Cardiac muscle cell (in vitro differentiated cells and primary cell): ENCODE data around the gene CRYBA4. TPM values are rescaled to one million over a fixed set of nuclear protein-coding genes. Genes with fewer than 3 reads are reported as not detected.

ENCODE experiments used
- DNase-seq, 2 donors: peaks; one replicate each; pipeline versions ENCODE4 v3.0.0 to v3.0.0-alpha.2; 2010 to 2017; ENCODE audit warnings: low read depth in 1 of 2, low spot score in 1 of 2
- H3K27ac ChIP-seq: fragments of 200-600 bp; sonication (generic); 2 replicates; pipeline ENCODE4 v1.5.1; 2016
- H3K27me3 ChIP-seq: fragments of 200-600 bp; sonication (generic); 2 replicates; pipeline ENCODE4 v1.6.0; 2016; ENCODE audit warnings: control low read depth
- H3K36me3 ChIP-seq: fragments of 200-600 bp; sonication (generic); 2 replicates; pipeline ENCODE4 v1.5.1; 2016; ENCODE audit warnings: control low read depth
- H3K4me1 ChIP-seq: fragments of 200-600 bp; sonication (generic); 2 replicates; pipeline ENCODE4 v1.8.1; 2017; ENCODE audit warnings: low read depth, mild to moderate bottlenecking, mixed run types
- H3K4me3 ChIP-seq: fragments of 200-600 bp; sonication (generic); 2 replicates; pipeline ENCODE4 v1.5.1; 2016; ENCODE audit warnings: mild to moderate bottlenecking
- H3K9me3 ChIP-seq: fragments of 200-600 bp; sonication (generic); 2 replicates; pipeline ENCODE4 v1.5.1; 2017; ENCODE audit warnings: low read depth, mild to moderate bottlenecking, control low read depth
- polyA plus RNA-seq: library from polyadenylated mRNA; unstranded; fragments of >200 nt; fragmentation: Nextera tagmentation; extraction: Ambion mirVana; gene quantifications from 2 replicates; pipeline ENCODE4 v1.2.1, GENCODE V29; 2016
- total RNA-seq: library from RNA; depleted of rRNA; stranded (reverse); fragments of >200 nt; gene quantifications from 2 replicates; pipeline ENCODE4 v1.2.3, GENCODE V29; 2016
- TF ChIP-seq, protein P1 (sequence below): IDR thresholded peaks from 2 replicates; pipeline ENCODE4 v1.5.1; 2012; ENCODE audit warnings: low read depth, mild to moderate bottlenecking, low read length

Gene CRYBA4
- total and polyA plus RNA-seq, 2 experiments from 2014 or later: 0.34 TPM; not detected in 1

DNA sequence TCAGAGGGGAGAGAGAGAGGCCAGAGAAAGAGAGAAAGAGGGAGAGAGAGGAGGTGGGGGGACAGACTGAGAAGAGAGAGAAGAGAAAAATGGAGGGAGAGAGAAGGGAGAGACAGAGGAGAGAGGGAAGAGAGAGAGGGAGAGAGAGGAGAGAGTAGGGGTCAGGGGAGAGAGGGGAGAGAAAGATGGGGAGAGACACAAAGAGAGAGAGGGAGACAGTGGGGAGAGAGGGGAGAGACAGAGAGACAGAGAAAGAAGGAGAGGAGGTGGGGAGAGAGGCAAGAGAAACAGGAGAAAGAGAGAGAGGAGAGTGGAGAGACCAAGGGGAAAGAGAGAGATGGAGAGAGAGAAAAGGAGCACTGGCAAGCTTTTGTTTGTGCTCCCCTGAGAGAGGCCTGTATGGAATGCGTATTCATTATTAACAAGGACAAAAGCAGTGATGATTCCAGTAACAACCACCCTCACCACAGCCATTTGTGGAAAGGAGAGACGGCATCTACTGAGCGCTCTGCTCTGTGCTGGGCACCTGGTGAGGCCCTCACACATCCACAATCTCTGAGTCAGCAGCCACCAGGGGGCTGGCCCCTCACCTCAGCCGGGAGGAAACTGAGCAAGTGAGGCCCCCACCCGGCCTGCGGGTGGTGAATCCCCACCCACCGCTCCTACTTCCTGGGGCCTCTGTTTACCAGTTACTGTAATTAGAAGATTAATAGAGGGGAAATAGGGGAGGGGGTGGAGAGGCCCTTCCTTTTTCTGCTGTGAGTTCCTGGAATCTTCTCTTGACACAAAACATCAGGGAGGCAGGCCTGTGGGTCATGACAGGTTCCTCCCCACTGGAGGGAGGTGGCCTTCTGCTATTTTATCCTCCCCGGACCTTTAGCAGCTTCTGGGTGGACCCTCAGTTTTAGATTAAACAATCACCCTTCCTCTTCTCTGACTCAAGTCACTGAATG, 21.0 kb downstream of the CRYBA4 start:
- Histone ChIP-seq H3K4me3 (no peak overlapping the region), H3K27me3 (peaks cover 7% of the 10 kb centered on the region), H3K27ac (no peak overlapping the region), H3K36me3 (no peaks in the 10 kb centered on the region), H3K4me1 (peaks cover 6% of the 10 kb centered on the region), H3K9me3 (no peaks in the 10 kb centered on the region)
- TF ChIP-seq, protein P1, sequence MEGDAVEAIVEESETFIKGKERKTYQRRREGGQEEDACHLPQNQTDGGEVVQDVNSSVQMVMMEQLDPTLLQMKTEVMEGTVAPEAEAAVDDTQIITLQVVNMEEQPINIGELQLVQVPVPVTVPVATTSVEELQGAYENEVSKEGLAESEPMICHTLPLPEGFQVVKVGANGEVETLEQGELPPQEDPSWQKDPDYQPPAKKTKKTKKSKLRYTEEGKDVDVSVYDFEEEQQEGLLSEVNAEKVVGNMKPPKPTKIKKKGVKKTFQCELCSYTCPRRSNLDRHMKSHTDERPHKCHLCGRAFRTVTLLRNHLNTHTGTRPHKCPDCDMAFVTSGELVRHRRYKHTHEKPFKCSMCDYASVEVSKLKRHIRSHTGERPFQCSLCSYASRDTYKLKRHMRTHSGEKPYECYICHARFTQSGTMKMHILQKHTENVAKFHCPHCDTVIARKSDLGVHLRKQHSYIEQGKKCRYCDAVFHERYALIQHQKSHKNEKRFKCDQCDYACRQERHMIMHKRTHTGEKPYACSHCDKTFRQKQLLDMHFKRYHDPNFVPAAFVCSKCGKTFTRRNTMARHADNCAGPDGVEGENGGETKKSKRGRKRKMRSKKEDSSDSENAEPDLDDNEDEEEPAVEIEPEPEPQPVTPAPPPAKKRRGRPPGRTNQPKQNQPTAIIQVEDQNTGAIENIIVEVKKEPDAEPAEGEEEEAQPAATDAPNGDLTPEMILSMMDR: peak; percentile 14
- DNase-seq: peak in 1 of 2 donors; percentile 21

DNA sequence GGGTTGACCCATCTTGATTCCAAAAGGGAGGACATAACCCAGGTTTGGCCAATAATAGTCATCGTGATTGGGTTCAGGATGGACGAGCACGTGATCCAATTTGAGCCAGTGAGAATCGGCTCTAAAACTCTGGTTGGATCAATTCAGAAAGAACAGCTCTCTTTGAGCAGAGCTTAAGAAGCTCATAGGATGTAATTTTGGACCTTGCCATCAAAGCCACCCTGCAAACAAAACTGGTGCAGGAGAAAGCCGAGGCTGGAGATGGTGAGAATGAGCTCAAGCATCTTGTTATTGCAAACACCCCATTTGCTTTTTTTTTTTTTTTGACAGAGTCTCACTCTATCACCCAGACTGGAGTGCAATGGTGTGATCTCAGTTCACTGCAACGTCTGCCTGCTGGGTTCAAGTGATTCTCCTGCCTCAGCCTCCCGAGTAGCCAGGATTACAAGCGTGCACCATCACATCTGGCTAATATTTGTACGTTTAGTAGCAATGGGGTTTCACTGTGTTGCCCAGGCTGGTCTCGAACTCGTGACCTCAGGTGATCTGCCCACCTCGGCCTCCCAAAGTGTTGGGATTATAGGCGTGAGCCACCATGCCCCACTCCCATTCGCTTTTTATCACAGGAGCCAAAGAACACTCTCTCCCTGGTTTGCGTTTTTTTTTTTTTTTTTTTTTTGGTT, 21.8 kb downstream of the CRYBA4 start:
- Histone ChIP-seq H3K4me1 (peaks cover 6% of the 10 kb centered on the region), H3K9me3 (no peaks in the 10 kb centered on the region), H3K27ac (no peak overlapping the region), H3K27me3 (peaks cover 14% of the 10 kb centered on the region), H3K4me3 (no peak overlapping the region), H3K36me3 (no peaks in the 10 kb centered on the region)
- no peak for DNase-seq
- TF ChIP-seq, protein P1: no peak

DNA sequence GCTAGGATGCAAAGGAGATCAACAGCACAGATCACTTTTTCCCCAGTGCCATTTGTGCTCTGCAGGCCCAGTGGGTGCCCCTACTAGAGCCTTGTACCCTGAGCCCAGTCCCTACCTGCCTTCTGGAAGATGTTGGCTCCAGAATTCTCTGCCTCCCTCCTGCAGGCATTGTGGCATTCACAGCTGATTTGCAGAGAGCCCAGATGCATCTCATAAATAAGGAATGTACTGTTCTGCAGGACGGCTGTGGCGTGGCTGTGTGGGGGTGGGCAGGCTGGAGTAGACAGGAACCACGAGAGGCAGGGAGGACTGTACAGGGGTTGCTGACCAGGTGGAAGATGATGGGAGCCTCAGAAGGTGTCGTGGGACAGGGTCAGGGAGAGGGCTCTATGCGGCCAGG, 24.4 kb downstream of the CRYBA4 start:
- DNase-seq: peak in 1 of 2 donors; percentile 12
- TF ChIP-seq, protein P1: no peak
- Histone ChIP-seq H3K27ac (no peak overlapping the region), H3K36me3 (no peaks in the 10 kb centered on the region), H3K4me3 (no peak overlapping the region), H3K9me3 (no peaks in the 10 kb centered on the region), H3K4me1 (peaks cover 6% of the 10 kb centered on the region), H3K27me3 (peaks cover 31% of the 10 kb centered on the region)

DNA sequence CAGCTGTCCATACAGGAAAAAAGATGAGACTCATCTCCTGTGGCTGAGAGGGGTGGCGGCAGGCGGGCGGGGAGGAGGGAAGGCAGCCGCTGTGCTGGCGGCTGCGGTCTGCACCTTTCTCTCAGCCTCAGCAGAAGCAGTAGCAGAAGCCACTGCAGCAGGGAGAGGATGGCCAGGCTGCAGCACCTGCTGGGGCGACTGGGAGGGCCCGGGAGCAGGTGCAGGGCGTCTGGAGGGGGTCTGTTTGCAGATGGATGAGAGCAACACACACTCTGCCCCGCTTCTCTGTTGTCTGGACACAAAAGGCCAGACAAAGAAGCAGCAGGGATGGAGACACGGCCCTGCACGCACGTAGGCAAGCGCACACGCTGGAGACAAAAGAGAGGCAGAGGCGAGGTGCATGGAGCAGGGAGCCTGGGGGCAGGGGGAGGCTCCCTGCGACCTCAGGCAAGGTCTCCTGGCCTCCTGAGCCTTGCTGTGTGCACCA, 26.3 kb downstream of the CRYBA4 start:
- Histone ChIP-seq H3K36me3 (no peaks in the 10 kb centered on the region), H3K27ac (no peak overlapping the region), H3K9me3 (no peaks in the 10 kb centered on the region), H3K27me3 (peaks cover 42% of the 10 kb centered on the region), H3K4me1 (peaks cover 6% of the 10 kb centered on the region), H3K4me3 (no peak overlapping the region)
- TF ChIP-seq, protein P1: no peak
- DNase-seq: no peak

DNA sequence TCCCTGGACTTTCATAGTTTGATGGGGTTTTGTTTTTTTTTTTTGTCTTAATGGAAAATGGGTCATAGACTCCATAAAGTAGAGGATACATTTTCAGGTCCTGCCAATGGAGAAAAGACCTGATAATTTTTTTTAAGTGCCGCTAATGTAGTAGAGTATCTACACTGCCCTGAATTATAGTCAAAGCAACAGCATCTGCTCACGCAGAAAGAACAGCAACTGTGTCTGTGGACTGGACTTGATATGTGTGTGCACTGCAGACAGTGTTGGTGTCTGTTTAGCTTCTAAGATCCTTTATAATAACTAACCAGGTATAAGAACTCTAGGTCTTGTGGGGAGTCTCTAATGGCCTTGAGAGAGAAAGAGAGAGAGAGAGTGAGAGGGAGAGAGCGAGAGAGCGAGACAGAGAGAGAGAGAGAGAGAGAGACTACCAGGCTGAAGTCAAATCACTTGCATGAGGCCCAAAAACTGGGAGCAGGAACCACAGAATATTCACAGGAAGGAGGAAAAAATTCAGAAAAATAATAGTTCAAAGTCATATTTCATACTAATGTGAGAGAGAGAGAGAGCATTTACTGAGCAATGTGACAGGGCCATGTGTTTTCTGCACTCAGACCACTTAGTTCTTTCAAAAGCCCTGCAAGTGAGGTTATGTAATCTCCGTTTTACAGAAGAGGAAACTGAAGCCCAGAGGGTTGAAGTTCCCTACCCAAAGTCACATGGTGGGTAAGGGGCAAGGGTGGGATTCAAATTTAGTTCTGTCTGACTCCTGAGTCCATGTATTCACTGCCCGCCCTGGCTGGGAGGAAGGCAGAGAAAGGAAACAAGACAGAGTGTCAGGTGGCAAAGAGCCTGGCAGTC, 27.0 kb downstream of the CRYBA4 start:
- Histone ChIP-seq H3K27ac (no peak overlapping the region), H3K9me3 (no peaks in the 10 kb centered on the region), H3K4me3 (no peak overlapping the region), H3K36me3 (no peaks in the 10 kb centered on the region), H3K4me1 (peaks cover 6% of the 10 kb centered on the region), H3K27me3 (peaks cover 50% of the 10 kb centered on the region)
- peak in 1 of 2 donors; percentile 15 for DNase-seq
- TF ChIP-seq, protein P1: no peak
